ENCODE measurements around the gene ANXA11. TPM values are rescaled to one million over a fixed set of nuclear protein-coding genes. Genes with fewer than 3 reads are reported as not detected.
"Not testable (repeated sequence)": the region's sequence is repeated elsewhere in the genome, so short reads cannot be mapped to it uniquely, and the experiment has no call there.

The ANXA11 gene
- total and polyA plus RNA-seq, 2 donors (not counting 1 experiment from before 2014, with no cell fraction given) = 124 to 206 TPM

- Histone ChIP-seq H3K27me3 (ENCODE audit: control insufficient read depth, insufficient read depth, low read length) (no peaks in the 10 kb centered on the region), H3K36me3 (ENCODE audit: control insufficient read depth, insufficient read depth, low read length) (no peaks in the 10 kb centered on the region), H3K4me3 (replicated peaks in 1 of 4; ENCODE audit: control extremely low read depth in 1 of 4, insufficient read depth in 1 of 4, low read depth in 3 of 4, low read length in 4 of 4) (no peak overlapping the region), H3K4me1 (ENCODE audit: control insufficient read depth, extremely low read depth, insufficient read depth, low read length) (peaks cover 24% of the 10 kb centered on the region), H3K9ac (ENCODE audit: insufficient read depth, low read length) (peak overlapping the region; percentile 60), H4K20me1 (ENCODE audit: control insufficient read depth, extremely low read depth, insufficient read depth, low read length) (no peaks in the 10 kb centered on the region), H3K9me3 (ENCODE audit: control insufficient read depth, insufficient read depth, low read depth, low read length) (no peaks in the 10 kb centered on the region), H3K79me2 (ENCODE audit: control insufficient read depth, insufficient read depth, low read length) (peaks cover 15% of the 10 kb centered on the region), H3K27ac (ENCODE audit: insufficient read depth, low read length) (peak overlapping the region; percentile 94), H3K4me2 (ENCODE audit: extremely low read depth, insufficient read depth, low read length) (peak overlapping the region; percentile 78), H2AFZ (ENCODE audit: low read length) (no peak overlapping the region)
- TF ChIP-seq EZH2 (IDR thresholded peaks at IDR 0.05; ENCODE audit: low read length, missing control alignments) (no peak), CTCF (conservative IDR thresholded peaks at IDR 0.05 in 1 of 2, IDR thresholded peaks at IDR 0.05 in 1 of 2; ENCODE audit: low read depth in 1 of 2, low read length in 2 of 2) (no peak)
- peak in 1 of 2 donors; percentile 86 for DNase-seq (ENCODE audit: low read depth in 2 of 2)
Measured at GRCh38 chr10:80137031-80137862, 68.1 kb downstream of the ANXA11 start.

- no peaks in the 10 kb centered on the region for H3K27me3 ChIP-seq (ENCODE audit: control insufficient read depth, insufficient read depth, low read length)
- H3K4me3 ChIP-seq (replicated peaks in 1 of 4; ENCODE audit: control extremely low read depth in 1 of 4, insufficient read depth in 1 of 4, low read depth in 3 of 4, low read length in 4 of 4) = peak overlapping the region in 1 of 4 experiments; percentile 36
- peaks cover 15% of the 10 kb centered on the region for H3K79me2 ChIP-seq (ENCODE audit: control insufficient read depth, insufficient read depth, low read length)
- H4K20me1 ChIP-seq (ENCODE audit: control insufficient read depth, extremely low read depth, insufficient read depth, low read length) = no peaks in the 10 kb centered on the region
- H3K4me1 ChIP-seq (ENCODE audit: control insufficient read depth, extremely low read depth, insufficient read depth, low read length) = peaks cover 22% of the 10 kb centered on the region
- TF ChIP-seq EZH2 (IDR thresholded peaks at IDR 0.05; ENCODE audit: low read length, missing control alignments) = no peak
- no peak for TF ChIP-seq CTCF (conservative IDR thresholded peaks at IDR 0.05 in 1 of 2, IDR thresholded peaks at IDR 0.05 in 1 of 2; ENCODE audit: low read depth in 1 of 2, low read length in 2 of 2)
- H3K27ac ChIP-seq (ENCODE audit: insufficient read depth, low read length) = peak overlapping the region; percentile 94
- DNase-seq (ENCODE audit: low read depth in 2 of 2) = peak; percentile 66 to 99
- no peaks in the 10 kb centered on the region for H3K36me3 ChIP-seq (ENCODE audit: control insufficient read depth, insufficient read depth, low read length)
- peak overlapping the region; percentile 55 for H3K9ac ChIP-seq (ENCODE audit: insufficient read depth, low read length)
- H2AFZ ChIP-seq (ENCODE audit: low read length) = no peak overlapping the region
- peak overlapping the region; percentile 46 for H3K4me2 ChIP-seq (ENCODE audit: extremely low read depth, insufficient read depth, low read length)
- H3K9me3 ChIP-seq (ENCODE audit: control insufficient read depth, insufficient read depth, low read depth, low read length) = no peaks in the 10 kb centered on the region
Measured at GRCh38 chr10:80136134-80136571, 69.2 kb downstream of the ANXA11 start.

- Histone ChIP-seq H3K4me3 (replicated peaks in 1 of 4; ENCODE audit: control extremely low read depth in 1 of 4, insufficient read depth in 1 of 4, low read depth in 3 of 4, low read length in 4 of 4) (peak overlapping the region; percentile 61 to 89 (median 70)), H3K27ac (ENCODE audit: insufficient read depth, low read length) (peak overlapping the region; percentile 96), H3K9ac (ENCODE audit: insufficient read depth, low read length) (peak overlapping the region; percentile 97)
Measured at GRCh38 chr10:80133687-80134086, 71.7 kb downstream of the ANXA11 start.

More at GRCh38 chr10:80133687-80134086, 71.7 kb downstream of the ANXA11 start:
- not testable (repeated sequence) for H3K27me3 ChIP-seq (ENCODE audit: control insufficient read depth, insufficient read depth, low read length); H3K9me3 ChIP-seq (ENCODE audit: control insufficient read depth, insufficient read depth, low read depth, low read length); H2AFZ ChIP-seq (ENCODE audit: low read length); DNase-seq (ENCODE audit: low read depth in 2 of 2); H3K36me3 ChIP-seq (ENCODE audit: control insufficient read depth, insufficient read depth, low read length); H4K20me1 ChIP-seq (ENCODE audit: control insufficient read depth, extremely low read depth, insufficient read depth, low read length)
- Histone ChIP-seq H3K79me2 (ENCODE audit: control insufficient read depth, insufficient read depth, low read length) (peaks cover 13% of the 10 kb centered on the region), H3K4me2 (ENCODE audit: extremely low read depth, insufficient read depth, low read length) (peak overlapping the region; percentile 96), H3K4me1 (ENCODE audit: control insufficient read depth, extremely low read depth, insufficient read depth, low read length) (peaks cover 22% of the 10 kb centered on the region)
